Measurements from ENCODE around the gene GAB3. TPM values are rescaled to one million over a fixed set of nuclear protein-coding genes. Genes with fewer than 3 reads are reported as not detected.
A peak's percentile ranks its signal among the peaks of the same experiment; 100 is the strongest.

Gene GAB3
- total and polyA plus RNA-seq, 9 of the 15 experiments (the other 6 are each of a cell fraction or from before 2014, with no cell fraction given) = 16.1 to 31.4 (median 20.2) TPM

GRCh38 chrX:154784149-154784995 lies 33.5 kb upstream of the GAB3 start (continued):
- TF ChIP-seq DLX4 (CRISPR knock-in tag; IDR thresholded peaks at IDR 0.05) (no peak), NR1H2 (CRISPR knock-in tag; IDR thresholded peaks at IDR 0.05) (no peak), KLF10 (CRISPR knock-in tag; IDR thresholded peaks at IDR 0.05) (no peak), ZNF655 (CRISPR knock-in tag; IDR thresholded peaks at IDR 0.05) (no peak), TBP (optimal IDR thresholded peaks at IDR 0.05; ENCODE audit: low read depth, low read length) (no peak), ZNF197 (CRISPR knock-in tag; IDR thresholded peaks at IDR 0.05; ENCODE audit: low read depth) (no peak), ZNF347 (CRISPR knock-in tag; IDR thresholded peaks at IDR 0.05; ENCODE audit: low read depth) (no peak), YY1 (IDR thresholded peaks at IDR 0.05; ENCODE audit: borderline replicate concordance in 1 of 3, control insufficient read depth in 1 of 3, extremely low read depth in 1 of 3, insufficient read depth in 3 of 3, insufficient read length in 1 of 3, insufficient replicate concordance in 2 of 3, low read depth in 1 of 3, low read length in 2 of 3) (no peak), CBFA2T3 (IDR thresholded peaks at IDR 0.05) (peak; percentile 85), PRPF4 (IDR thresholded peaks at IDR 0.05; ENCODE audit: insufficient read depth, low read depth, low read length, poor library complexity, severe bottlenecking) (no peak), IRF9 (tag; IDR thresholded peaks at IDR 0.05) (no peak), MAFG (tag; conservative IDR thresholded peaks at IDR 0.05) (peak; percentile 49), BRCA1 (IDR thresholded peaks at IDR 0.05) (no peak), BRCA1 (CRISPR knock-in tag; IDR thresholded peaks at IDR 0.05) (no peak)

All from K562 (cell line).